CD4-positive, alpha-beta T cell treated with Interleukin-1 beta for 1 hour (primary cell): ENCODE results near the gene TRMO.

ENCODE experiments used
- DNase-seq, 2 donors: peaks; one replicate each; pipeline ENCODE4 v3.0.0-alpha.2; 2020 to 2022

The TRMO gene

GRCh38 chr9:97858393-97858713 is 63.9 kb downstream of the TRMO start:
- DNase-seq, result no peak

DNA sequence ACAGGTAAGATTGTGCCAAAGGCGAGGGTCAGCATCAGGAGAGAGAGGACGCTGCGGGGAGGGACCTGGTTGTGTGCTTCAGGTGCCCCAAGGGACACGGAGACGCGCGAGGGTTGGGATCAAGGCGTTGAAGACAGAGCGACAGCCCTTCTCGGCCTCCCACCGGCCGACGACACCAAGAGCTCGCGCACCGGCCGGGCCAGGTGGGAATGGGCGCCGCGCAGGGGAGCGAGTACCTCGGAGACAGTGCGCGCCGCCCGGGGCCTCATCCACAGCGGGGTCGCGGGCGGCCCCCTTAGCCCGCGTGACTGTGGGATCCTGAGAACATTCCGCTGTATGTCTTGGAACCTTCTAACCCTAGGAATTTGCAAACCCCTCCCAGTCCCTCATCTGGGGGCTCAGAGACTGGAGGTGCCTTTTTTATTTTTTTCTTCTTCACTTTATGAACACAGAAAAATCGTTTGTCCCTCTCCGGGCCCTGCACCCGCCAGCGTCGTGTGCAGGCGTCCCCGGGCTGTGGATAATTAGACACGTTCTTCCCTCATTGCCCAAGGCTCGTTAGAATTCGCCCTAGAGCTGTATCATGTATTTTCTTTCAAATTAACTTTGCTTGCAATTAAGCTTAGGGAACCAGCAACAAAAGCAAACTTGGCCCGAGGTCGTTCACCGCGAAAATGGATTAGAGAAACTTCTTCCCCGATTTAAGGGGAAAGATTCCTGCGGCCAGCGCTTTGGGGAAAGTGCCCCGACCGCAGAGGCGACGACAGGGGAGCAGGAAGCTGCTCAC is 64.5 kb downstream of the TRMO start:
- DNase-seq, result no peak

DNA sequence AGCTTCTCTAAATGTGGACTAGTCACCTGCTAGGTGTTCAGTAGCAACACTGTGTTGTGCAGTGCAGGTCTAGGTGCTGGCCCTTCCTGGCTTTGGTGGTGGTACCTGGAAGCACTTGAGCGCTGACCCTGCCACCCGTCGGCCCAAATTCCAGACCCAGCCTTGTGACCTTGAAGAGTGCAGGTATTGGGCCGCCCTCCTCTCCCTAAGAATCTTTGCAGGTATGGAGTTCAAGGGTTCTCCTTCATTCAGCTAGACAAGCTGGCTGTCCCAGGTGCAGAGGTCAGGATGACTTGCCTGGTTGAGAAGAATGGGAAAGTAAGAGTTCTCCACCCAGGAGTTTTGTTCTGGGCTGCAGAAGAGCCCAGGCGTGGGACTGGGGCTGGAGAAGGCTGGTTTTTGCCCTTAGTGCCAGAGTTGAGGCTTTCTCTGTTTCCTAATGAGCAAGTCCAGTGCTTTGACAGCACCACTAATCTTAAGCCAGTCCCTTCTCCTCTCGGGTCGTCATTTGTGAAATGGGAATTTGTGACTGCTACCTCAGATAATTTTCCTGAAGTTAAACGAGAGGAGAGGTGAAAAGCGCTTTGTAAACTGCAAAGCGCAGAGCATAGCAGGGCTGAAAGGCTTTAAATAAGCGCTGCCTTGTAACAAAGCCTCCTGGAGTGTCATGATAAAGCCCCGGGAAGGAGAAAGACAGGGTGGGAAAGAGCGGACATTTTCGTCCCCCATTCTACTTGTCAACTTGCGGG is 65.3 kb downstream of the TRMO start:
- DNase-seq, result no peak

GRCh38 chr9:97855899-97856298 is 66.4 kb downstream of the TRMO start:
- DNase-seq, result no peak

GRCh38 chr9:97855486-97855875 is 66.8 kb downstream of the TRMO start:
- DNase-seq, result no peak

- no peak for DNase-seq
Measured at GRCh38 chr9:97854696-97855485, 67.4 kb downstream of the TRMO start.
